ENCODE results near the gene GNG8. TPM values are rescaled to one million over a fixed set of nuclear protein-coding genes. Genes with fewer than 3 reads are reported as not detected.

GNG8 gene
- total RNA-seq, 1 experiment from 2014 or later: not detected

- H3K27ac ChIP-seq (ENCODE audit: insufficient read length, low read depth, low read length): no peak overlapping the region
- H3K4me2 ChIP-seq (ENCODE audit: insufficient read depth, insufficient read length, low read length): no peak overlapping the region
- H3K14ac ChIP-seq (ENCODE audit: insufficient read depth, low read length): no peak overlapping the region
These were observed 21.8 kb downstream of the GNG8 start for GRCh38 chr19:46614114-46614722.

More at GRCh38 chr19:46614114-46614722, 21.8 kb downstream of the GNG8 start:
- no peak overlapping the region for H3T11ph ChIP-seq (ENCODE audit: low read length)
- no peak overlapping the region for H3K4ac ChIP-seq (ENCODE audit: low read depth, low read length)
- no peaks in the 10 kb centered on the region for H3K9me3 ChIP-seq (ENCODE audit: control insufficient read depth, low read depth, low read length)
- Mint-ChIP-seq H3K4me3 (peak overlapping the region in 1 of 2 experiments; percentile 57; a peak in 2 of 5 replicates), H3K27ac (0 out of 7 replicates have a peak overlapping the region, but pooled peaks of 1 of the 3 experiments have one; percentile 40), H3K27me3 (ENCODE audit: low read depth) (peaks cover 8% of the 10 kb centered on the region), H3K36me3 (ENCODE audit: insufficient read depth in 1 of 3, low read depth in 3 of 3) (peaks cover 6 to 16% (median 11%) of the 10 kb centered on the region in 3 experiments; a peak in 5 of 7 replicates), H3K4me1 (peaks cover 11 to 14% of the 10 kb centered on the region in 2 experiments; a peak in 3 of 4 replicates), H3K9me3 (no peaks in the 10 kb centered on the region)
- no peak overlapping the region for H4K5ac ChIP-seq (ENCODE audit: insufficient read length, low read depth, low read length)
- H2BK20ac ChIP-seq (ENCODE audit: low read depth, low read length, poor library complexity, severe bottlenecking): no peak overlapping the region
- H3K56ac ChIP-seq (ENCODE audit: insufficient read length, low read depth, low read length): no peak overlapping the region
- no peak overlapping the region for H3K9ac ChIP-seq (ENCODE audit: extremely low read depth, insufficient read length, low read length)
- H4K8ac ChIP-seq (replicated peaks; ENCODE audit: insufficient read length, low read depth, low read length): no peak overlapping the region
- no peak overlapping the region for H2BK12ac ChIP-seq (ENCODE audit: insufficient read length, low read depth, low read length)
- H3K23ac ChIP-seq (ENCODE audit: insufficient read length, low read depth, low read length): no peak overlapping the region
- H4K20me1 ChIP-seq (ENCODE audit: control insufficient read depth, insufficient read depth, insufficient read length): no peaks in the 10 kb centered on the region
- no peaks in the 10 kb centered on the region for H3K79me2 ChIP-seq (ENCODE audit: insufficient read depth, low read length)
- no peak overlapping the region for H2AK5ac ChIP-seq (ENCODE audit: insufficient read length, low read length)
- DNase-seq: peak; percentile 89
- WGBS (ENCODE audit: extremely low coverage, insufficient read length, low lambda C conversion rate): no CpG with 5 or more reads among the region's 12 CpGs
- H3K23me2 ChIP-seq (ENCODE audit: insufficient read length, low read depth, low read length, poor library complexity, severe bottlenecking): no peaks in the 10 kb centered on the region
- H3K79me1 ChIP-seq (ENCODE audit: insufficient read depth, low read depth, low read length, poor library complexity, severe bottlenecking): no peaks in the 10 kb centered on the region
- no peak overlapping the region for H2BK120ac ChIP-seq (ENCODE audit: low read depth, low read length, poor library complexity, severe bottlenecking)
- H3K18ac ChIP-seq (ENCODE audit: insufficient read length, low read depth, low read length): no peak overlapping the region
- no peak overlapping the region for H2BK5ac ChIP-seq (ENCODE audit: insufficient read length, low read length)
- H2BK15ac ChIP-seq (ENCODE audit: low read depth, low read length): no peak overlapping the region
- no peaks in the 10 kb centered on the region; the same call in 1 of the 2 replicates for H3K4me1 ChIP-seq (ENCODE audit: insufficient read depth, low read length)
- no peak overlapping the region for H4K91ac ChIP-seq (ENCODE audit: insufficient read length, low read depth, low read length)
- H3K27me3 ChIP-seq (ENCODE audit: insufficient read depth, low read length): no peaks in the 10 kb centered on the region
- H2AFZ ChIP-seq (ENCODE audit: low read length): no peak overlapping the region
- peak; percentile 92 for TF ChIP-seq CTCF (conservative IDR thresholded peaks at IDR 0.05)
